GM19438 (cell line): ENCODE results near the gene BTNL9.
"Not testable (repeated sequence)": the region's sequence is repeated elsewhere in the genome, so short reads cannot be mapped to it uniquely, and the experiment has no call there.

Source experiments
- ATAC-seq: cut with Tn5 transposase; IDR thresholded peaks from one replicate; pipeline ENCODE4 v1.9.1; 2021; ENCODE audit warnings: low read depth; ENCODE audit not compliant: unreplicated experiment

Gene BTNL9

GRCh38 chr5:181039931-181040630, at the start of gene BTNL9:
Gene BTNL9 (plus strand): TSS chr5:181040266. CDS start chr5:181045490, 5,224 bp downstream.
- no peak for ATAC-seq

GRCh38 chr5:180990882-180991242, 49.2 kb upstream of the BTNL9 start:
- no peak for ATAC-seq

GRCh38 chr5:181001947-181002346, 38.1 kb upstream of the BTNL9 start:
- ATAC-seq = no peak

- no peak for ATAC-seq
These were observed 34.3 kb upstream of the BTNL9 start for GRCh38 chr5:181005791-181006190.

- no peak for ATAC-seq
These were observed 31.9 kb upstream of the BTNL9 start for GRCh38 chr5:181008136-181008535.

- ATAC-seq = not testable (repeated sequence)
These were observed 30.0 kb upstream of the BTNL9 start for GRCh38 chr5:181010018-181010417.

- not testable (repeated sequence) for ATAC-seq
These were observed 25.4 kb upstream of the BTNL9 start for GRCh38 chr5:181014654-181015053.

GRCh38 chr5:181017448-181017847, 22.6 kb upstream of the BTNL9 start:
- ATAC-seq = not testable (repeated sequence)

GRCh38 chr5:181020688-181021087, 19.4 kb upstream of the BTNL9 start:
- no peak for ATAC-seq

- ATAC-seq = no peak
These were observed 15.6 kb upstream of the BTNL9 start for GRCh38 chr5:181024245-181025064.

GRCh38 chr5:181027452-181028031, 12.5 kb upstream of the BTNL9 start:
- ATAC-seq = no peak

- ATAC-seq = no peak
These were observed 11.8 kb upstream of the BTNL9 start for GRCh38 chr5:181028032-181028819.

GRCh38 chr5:181031716-181032115, 8.3 kb upstream of the BTNL9 start:
- no peak for ATAC-seq

- no peak for ATAC-seq
These were observed 3.9 kb upstream of the BTNL9 start for GRCh38 chr5:181035991-181036815.

GRCh38 chr5:181036816-181037364, 3.2 kb upstream of the BTNL9 start:
- no peak for ATAC-seq

GRCh38 chr5:181037365-181037861, 2.7 kb upstream of the BTNL9 start:
- no peak for ATAC-seq

- no peak for ATAC-seq
These were observed 595 bp upstream of the BTNL9 start for GRCh38 chr5:181039471-181039870.

GRCh38 chr5:181040631-181040945, 522 bp downstream of the BTNL9 start:
- ATAC-seq = no peak

GRCh38 chr5:181041043-181041442, 977 bp downstream of the BTNL9 start:
- no peak for ATAC-seq
